Activated CD8-positive, alpha-beta memory T cell treated with anti-CD3 and anti-CD28 coated beads, Interleukin-2, amount 50 U/mL, for 48 hours (primary cell): Measurements from ENCODE around the gene SCTR.

ENCODE experiments used
- DNase-seq: peaks from one replicate; pipeline ENCODE4 v3.0.0-alpha.2; 2020

SCTR gene

GRCh38 chr2:119441376-119442225, 82.7 kb downstream of the SCTR start:
- no peak for DNase-seq

GRCh38 chr2:119440873-119441272, 83.4 kb downstream of the SCTR start:
- no peak for DNase-seq

GRCh38 chr2:119440501-119440870, 83.8 kb downstream of the SCTR start:
- no peak for DNase-seq

- no peak for DNase-seq
These were observed 84.4 kb downstream of the SCTR start for GRCh38 chr2:119439574-119440500.

GRCh38 chr2:119438726-119439284, 85.5 kb downstream of the SCTR start:
- DNase-seq: no peak

GRCh38 chr2:119438128-119438656, 86.1 kb downstream of the SCTR start:
- no peak for DNase-seq

- no peak for DNase-seq
These were observed 87.1 kb downstream of the SCTR start for GRCh38 chr2:119436993-119437772.

GRCh38 chr2:119435953-119436297, 88.4 kb downstream of the SCTR start:
- no peak for DNase-seq

- no peak for DNase-seq
These were observed 89.0 kb downstream of the SCTR start for GRCh38 chr2:119435081-119435952.

GRCh38 chr2:119434664-119435063, 89.6 kb downstream of the SCTR start:
- DNase-seq: no peak

- DNase-seq: no peak
These were observed 90.5 kb downstream of the SCTR start for GRCh38 chr2:119433636-119434327.

GRCh38 chr2:119432851-119433522, 91.3 kb downstream of the SCTR start:
- no peak for DNase-seq

- DNase-seq: no peak
These were observed 92.1 kb downstream of the SCTR start for GRCh38 chr2:119431976-119432850.

GRCh38 chr2:119431155-119431975, 92.9 kb downstream of the SCTR start, which contains the start of gene TMEM37:
TMEM37 (plus strand) TSS chr2:119431854; CDS start chr2:119431904, 50 bp downstream.
- no peak for DNase-seq

- no peak for DNase-seq
These were observed 94.2 kb downstream of the SCTR start for GRCh38 chr2:119430023-119430498.

- no peak for DNase-seq
These were observed 94.9 kb downstream of the SCTR start for GRCh38 chr2:119429225-119429981.
